ENCODE results near the gene AKAP13.

AKAP13 gene

DNA sequence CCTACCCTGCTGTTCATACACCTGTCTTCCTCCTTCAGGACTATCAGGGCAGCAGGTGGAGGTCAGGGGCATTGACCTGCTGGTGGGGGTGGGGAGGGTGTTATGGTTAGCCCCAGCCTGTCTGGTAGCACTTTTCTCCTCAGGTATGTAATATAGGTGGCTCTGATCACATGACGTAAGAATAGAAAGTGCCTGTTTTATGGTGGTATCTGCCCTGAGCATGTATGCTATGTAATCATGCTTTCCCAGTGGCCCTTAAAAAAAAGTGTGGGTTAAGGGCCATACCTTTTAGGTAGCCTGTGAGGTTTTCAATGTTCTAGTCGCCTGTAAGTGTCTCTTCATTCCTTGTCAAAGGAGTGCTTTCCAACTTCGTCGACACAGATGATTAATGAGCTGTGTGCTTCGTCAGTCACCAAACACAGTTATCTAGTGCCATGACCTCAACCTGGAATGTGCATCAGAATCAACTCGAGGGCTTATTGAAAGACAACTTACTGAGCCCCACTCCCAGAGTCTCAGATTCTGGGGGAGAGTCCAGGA, 328.1 kb downstream of the AKAP13 start:
- peaks cover 44% of the 10 kb centered on the region for H3K79me2 ChIP-seq (ENCODE audit: insufficient read depth, low read length)
- no peak overlapping the region for H3K9ac ChIP-seq (ENCODE audit: low read length)
- peak overlapping the region; percentile 96 for H3K27ac ChIP-seq (ENCODE audit: low read depth, low read length)

DNA sequence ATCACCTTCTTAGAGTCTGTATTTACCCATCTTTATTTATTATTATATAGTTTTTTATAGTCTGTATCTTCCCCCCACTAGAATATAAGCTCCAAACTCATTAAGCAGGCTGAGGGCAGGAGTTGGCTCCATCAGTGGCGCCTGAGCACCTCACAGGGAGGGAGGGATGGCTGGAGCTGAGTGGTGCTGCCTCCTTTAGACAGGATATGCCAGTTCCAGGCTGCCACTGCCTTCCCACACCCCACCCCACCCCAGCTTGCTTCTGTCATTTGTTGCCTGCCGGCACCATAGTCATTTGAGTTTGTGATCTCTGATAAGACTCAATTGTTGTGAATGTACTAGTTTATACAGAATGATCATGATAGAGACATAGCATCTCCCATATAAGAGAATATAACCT, 328.8 kb downstream of the AKAP13 start:
- TF ChIP-seq, protein P1, sequence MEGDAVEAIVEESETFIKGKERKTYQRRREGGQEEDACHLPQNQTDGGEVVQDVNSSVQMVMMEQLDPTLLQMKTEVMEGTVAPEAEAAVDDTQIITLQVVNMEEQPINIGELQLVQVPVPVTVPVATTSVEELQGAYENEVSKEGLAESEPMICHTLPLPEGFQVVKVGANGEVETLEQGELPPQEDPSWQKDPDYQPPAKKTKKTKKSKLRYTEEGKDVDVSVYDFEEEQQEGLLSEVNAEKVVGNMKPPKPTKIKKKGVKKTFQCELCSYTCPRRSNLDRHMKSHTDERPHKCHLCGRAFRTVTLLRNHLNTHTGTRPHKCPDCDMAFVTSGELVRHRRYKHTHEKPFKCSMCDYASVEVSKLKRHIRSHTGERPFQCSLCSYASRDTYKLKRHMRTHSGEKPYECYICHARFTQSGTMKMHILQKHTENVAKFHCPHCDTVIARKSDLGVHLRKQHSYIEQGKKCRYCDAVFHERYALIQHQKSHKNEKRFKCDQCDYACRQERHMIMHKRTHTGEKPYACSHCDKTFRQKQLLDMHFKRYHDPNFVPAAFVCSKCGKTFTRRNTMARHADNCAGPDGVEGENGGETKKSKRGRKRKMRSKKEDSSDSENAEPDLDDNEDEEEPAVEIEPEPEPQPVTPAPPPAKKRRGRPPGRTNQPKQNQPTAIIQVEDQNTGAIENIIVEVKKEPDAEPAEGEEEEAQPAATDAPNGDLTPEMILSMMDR (IDR thresholded peaks at IDR 0.05; ENCODE audit: insufficient read depth, low read length, poor library complexity, severe bottlenecking): no peak
- TF ChIP-seq EZH2phosphoT487 (conservative IDR thresholded peaks at IDR 0.05; ENCODE audit: low read length): no peak
- Histone ChIP-seq H3K9me3 (ENCODE audit: insufficient read depth, low read length) (no peaks in the 10 kb centered on the region), H3K79me2 (ENCODE audit: insufficient read depth, low read length) (peaks cover 41% of the 10 kb centered on the region), H3K9me2 (replicated peaks; ENCODE audit: insufficient read depth, low read length) (no peaks in the 10 kb centered on the region), H3K27me3 (ENCODE audit: low read length) (no peaks in the 10 kb centered on the region), H3K9ac (ENCODE audit: low read length) (no peak overlapping the region), H3K27ac (ENCODE audit: low read depth, low read length) (peak overlapping the region; percentile 96), H3K36me3 (ENCODE audit: low read length) (peaks cover 23% of the 10 kb centered on the region), H3K4me3 (ENCODE audit: insufficient read depth, low read length, poor library complexity, severe bottlenecking) (no peak overlapping the region), H3K4me2 (ENCODE audit: low read depth, low read length, poor library complexity, severe bottlenecking) (no peak overlapping the region), H3F3A (ENCODE audit: insufficient read depth) (peaks cover 46% of the 10 kb centered on the region), H2AFZ (ENCODE audit: low read depth, low read length, severe bottlenecking) (no peak overlapping the region), H4K20me1 (ENCODE audit: low read depth, low read length) (no peaks in the 10 kb centered on the region)

More for the DNA sequence above, 328.1 kb downstream of the AKAP13 start:
- Histone ChIP-seq H3K9me2 (replicated peaks; ENCODE audit: insufficient read depth, low read length) (no peaks in the 10 kb centered on the region), H4K20me1 (ENCODE audit: low read depth, low read length) (no peaks in the 10 kb centered on the region), H3K36me3 (ENCODE audit: low read length) (peaks cover 23% of the 10 kb centered on the region), H3F3A (ENCODE audit: insufficient read depth) (peaks cover 43% of the 10 kb centered on the region), H2AFZ (ENCODE audit: low read depth, low read length, severe bottlenecking) (no peak overlapping the region), H3K4me2 (ENCODE audit: low read depth, low read length, poor library complexity, severe bottlenecking) (peak overlapping the region; percentile 90), H3K9me3 (ENCODE audit: insufficient read depth, low read length) (no peaks in the 10 kb centered on the region), H3K27me3 (ENCODE audit: low read length) (no peaks in the 10 kb centered on the region), H3K4me3 (ENCODE audit: insufficient read depth, low read length, poor library complexity, severe bottlenecking) (no peak overlapping the region)
- TF ChIP-seq, protein P1 (IDR thresholded peaks at IDR 0.05; ENCODE audit: insufficient read depth, low read length, poor library complexity, severe bottlenecking): no peak
- TF ChIP-seq EZH2phosphoT487 (conservative IDR thresholded peaks at IDR 0.05; ENCODE audit: low read length): no peak

DNA sequence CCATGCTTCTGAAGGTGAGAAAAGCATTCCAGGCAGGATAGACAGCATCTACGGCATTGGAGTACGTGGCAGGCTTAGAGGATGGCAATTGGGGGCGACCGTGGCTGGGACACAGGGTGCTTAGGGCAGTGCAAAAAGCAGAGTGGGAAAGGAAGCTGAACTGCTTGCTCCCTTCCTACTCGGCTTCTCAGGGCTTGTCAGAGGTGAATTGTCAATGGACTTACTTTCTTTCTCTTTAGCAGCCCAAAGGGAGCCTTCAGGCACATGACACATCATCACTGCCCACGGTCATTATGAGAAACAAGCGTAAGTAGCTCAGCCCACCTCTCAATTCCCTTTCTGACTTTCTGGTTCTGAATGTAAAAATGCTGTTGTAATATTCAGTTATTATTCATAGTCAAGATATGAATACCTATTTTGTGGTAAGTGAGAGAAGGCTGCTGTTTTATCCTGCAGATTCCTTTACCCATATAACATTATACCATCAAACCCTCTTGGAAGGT, 330.0 kb downstream of the AKAP13 start:
- Histone ChIP-seq H3K27ac (ENCODE audit: low read depth, low read length) (peak overlapping the region; percentile 40), H3K4me3 (ENCODE audit: insufficient read depth, low read length, poor library complexity, severe bottlenecking) (no peak overlapping the region), H3K36me3 (ENCODE audit: low read length) (peaks cover 23% of the 10 kb centered on the region), H3K9me2 (replicated peaks; ENCODE audit: insufficient read depth, low read length) (no peaks in the 10 kb centered on the region), H3K9ac (ENCODE audit: low read length) (no peak overlapping the region), H3K79me2 (ENCODE audit: insufficient read depth, low read length) (peaks cover 31% of the 10 kb centered on the region), H3K9me3 (ENCODE audit: insufficient read depth, low read length) (no peaks in the 10 kb centered on the region), H4K20me1 (ENCODE audit: low read depth, low read length) (no peaks in the 10 kb centered on the region), H3K4me2 (ENCODE audit: low read depth, low read length, poor library complexity, severe bottlenecking) (no peak overlapping the region), H2AFZ (ENCODE audit: low read depth, low read length, severe bottlenecking) (no peak overlapping the region), H3K27me3 (ENCODE audit: low read length) (no peaks in the 10 kb centered on the region), H3F3A (ENCODE audit: insufficient read depth) (peaks cover 44% of the 10 kb centered on the region)
- TF ChIP-seq, protein P1 (IDR thresholded peaks at IDR 0.05; ENCODE audit: insufficient read depth, low read length, poor library complexity, severe bottlenecking): no peak
- TF ChIP-seq EZH2phosphoT487 (conservative IDR thresholded peaks at IDR 0.05; ENCODE audit: low read length): no peak

Measured in SU-DHL-6 (cell line).